Uterus (tissue), 4 donors: ENCODE results near the gene E2F4. TPM values are rescaled to one million over a fixed set of nuclear protein-coding genes. Genes with fewer than 3 reads are reported as not detected.
A peak's percentile ranks its signal among the peaks of the same experiment; 100 is the strongest.

ENCODE experiments used
- DNase-seq, 2 donors: peaks; one replicate each; pipeline ENCODE4 v3.0.0-alpha.2; 2019 to 2020
- H3K27ac ChIP-seq, 2 donors: fragments of 200-600 bp; sonication (generic); 1 replicate in 1 of 2; 2 replicates in 1 of 2; pipeline ENCODE4 v1.5.1; 2016 to 2018
- H3K27me3 ChIP-seq, 2 donors: fragments of 200-600 bp; sonication (generic); one replicate each; pipeline ENCODE4 v1.5.1; 2018 to 2019; ENCODE audit warnings: control low read depth in 1 of 2
- H3K36me3 ChIP-seq, 2 donors: fragments of 200-600 bp; sonication (generic); one replicate each; pipeline ENCODE4 v1.5.1; 2019; ENCODE audit warnings: control low read depth in 1 of 2
- H3K4me1 ChIP-seq, 2 donors: fragments of 200-600 bp; sonication (generic); one replicate each; pipeline ENCODE4 v1.5.1; 2018 to 2019; ENCODE audit warnings: control low read depth in 1 of 2
- H3K4me3 ChIP-seq, 2 donors: fragments of 200-600 bp; sonication (generic); 1 replicate in 1 of 2; 2 replicates in 1 of 2; pipeline ENCODE4 v1.5.1; 2018 to 2019; ENCODE audit warnings: mild to moderate bottlenecking in 1 of 2
- H3K9me3 ChIP-seq, 2 donors: fragments of 200-600 bp; sonication (generic); one replicate each; pipeline ENCODE4 v1.5.1; 2019; ENCODE audit warnings: control low read depth in 1 of 2
- CTCF ChIP-seq, 4 experiments: fragments of 200-600 bp in 2 of 4; fragments of 450-650 bp in 2 of 4; sonication (generic) in 2 of 4; IDR thresholded peaks; one replicate each; pipeline ENCODE4 v1.5.1; 2016 to 2019; ENCODE audit warnings: antibody characterized with exemption in 4 of 4, mild to moderate bottlenecking in 2 of 4, moderate library complexity in 1 of 4
- POLR2A ChIP-seq, 2 donors: fragments of 450-650 bp; IDR thresholded peaks; one replicate each; pipeline ENCODE4 v1.6.1; 2016; ENCODE audit warnings: antibody characterized with exemption in 2 of 2, mild to moderate bottlenecking in 1 of 2, moderate library complexity in 1 of 2
- intact Hi-C: fragments of 100-400 bp; cut with DNase I; formaldehyde crosslinking; loops from one replicate; pipeline ENCODE4 v1.15.1; 2023; ENCODE audit warnings: low total_unique reads
- total RNA-seq, 4 donors: library from RNA; depleted of rRNA in 3 of 4; stranded (reverse); fragments of >200 nt in 3 of 4; gene quantifications; one replicate each; pipeline versions ENCODE4 v1.1.0 to v1.2.4, GENCODE V29; 2014 to 2023
- donor health status: DM: yes; HTN: yes; CAD: no.

E2F4 gene
- total RNA-seq, 4 donors from 2014 or later: 49.2 to 294 (median 77.1) TPM

GRCh38 chr16:67192781-67193361 lies 916 bp downstream of the E2F4 start:
- Histone ChIP-seq H3K36me3 (no peaks in the 10 kb centered on the region), H3K4me1 (peaks cover 9 to 11% of the 10 kb centered on the region in 2 donors), H3K27ac (peak overlapping the region; percentile 67 to 71), H3K4me3 (peak overlapping the region; percentile 89 to 90), H3K9me3 (no peaks in the 10 kb centered on the region), H3K27me3 (no peaks in the 10 kb centered on the region)
- TF ChIP-seq POLR2A (IDR thresholded peaks at IDR 0.05) (no peak), CTCF (IDR thresholded peaks at IDR 0.05) (no peak)
- no peak for DNase-seq
- intact Hi-C loops: no loop called here

- H3K27ac ChIP-seq: no peak overlapping the region
- TF ChIP-seq CTCF (IDR thresholded peaks at IDR 0.05): no peak
- no peak for TF ChIP-seq POLR2A (IDR thresholded peaks at IDR 0.05)
- no peak for DNase-seq
- H3K4me1 ChIP-seq: peaks cover 9 to 11% of the 10 kb centered on the region in 2 donors
- H3K36me3 ChIP-seq: no peaks in the 10 kb centered on the region
- intact Hi-C loops: no loop called here
- no peaks in the 10 kb centered on the region for H3K27me3 ChIP-seq
- H3K4me3 ChIP-seq: no peak overlapping the region
- no peaks in the 10 kb centered on the region for H3K9me3 ChIP-seq
These were observed 1.6 kb downstream of the E2F4 start for GRCh38 chr16:67193536-67193935.

- Histone ChIP-seq H3K4me1 (peaks cover 9 to 11% of the 10 kb centered on the region in 2 donors), H3K27me3 (no peaks in the 10 kb centered on the region), H3K4me3 (no peak overlapping the region), H3K27ac (no peak overlapping the region), H3K36me3 (no peaks in the 10 kb centered on the region), H3K9me3 (no peaks in the 10 kb centered on the region)
- TF ChIP-seq POLR2A (IDR thresholded peaks at IDR 0.05) (no peak), CTCF (IDR thresholded peaks at IDR 0.05) (no peak)
- DNase-seq: no peak
- intact Hi-C loops: no loop called here
These were observed 2.3 kb downstream of the E2F4 start for GRCh38 chr16:67194260-67194659.

GRCh38 chr16:67195676-67196075 lies 3.7 kb downstream of the E2F4 start:
- Histone ChIP-seq H3K36me3 (no peaks in the 10 kb centered on the region), H3K4me3 (no peak overlapping the region), H3K9me3 (no peaks in the 10 kb centered on the region), H3K27me3 (no peaks in the 10 kb centered on the region), H3K27ac (no peak overlapping the region), H3K4me1 (peaks cover 9 to 11% of the 10 kb centered on the region in 2 donors)
- DNase-seq: no peak
- TF ChIP-seq CTCF (IDR thresholded peaks at IDR 0.05) (no peak), POLR2A (IDR thresholded peaks at IDR 0.05) (no peak)
- intact Hi-C loops: no loop called here

GRCh38 chr16:67196881-67197280 lies 4.9 kb downstream of the E2F4 start:
- no peak for DNase-seq
- Histone ChIP-seq H3K9me3 (no peaks in the 10 kb centered on the region), H3K27me3 (no peaks in the 10 kb centered on the region), H3K4me3 (no peak overlapping the region), H3K4me1 (peaks cover 9 to 11% of the 10 kb centered on the region in 2 donors), H3K36me3 (no peaks in the 10 kb centered on the region), H3K27ac (no peak overlapping the region)
- intact Hi-C loops: no loop called here
- TF ChIP-seq POLR2A (IDR thresholded peaks at IDR 0.05) (no peak), CTCF (IDR thresholded peaks at IDR 0.05) (no peak)
